ENCODE measurements around the gene NXF1.
"Not testable (repeated sequence)": the region's sequence is repeated elsewhere in the genome, so short reads cannot be mapped to it uniquely, and the experiment has no call there.

DNA sequence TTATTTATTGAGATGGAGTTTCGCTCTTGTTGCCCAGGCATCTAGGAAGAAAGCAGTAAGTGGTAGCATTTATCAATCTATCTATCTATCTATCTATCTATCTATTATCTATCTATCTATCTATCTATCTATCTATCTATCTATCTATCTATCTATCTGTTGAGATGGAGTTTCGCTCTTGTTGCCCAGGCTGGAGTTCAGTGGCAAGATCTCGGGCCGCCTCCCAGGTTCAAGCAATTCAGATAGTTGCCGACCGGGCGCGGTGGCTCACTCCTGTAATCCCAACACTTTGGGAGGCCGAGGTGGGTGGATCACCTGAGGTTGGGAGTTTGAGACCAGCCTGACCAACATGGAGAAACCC, 44.4 kb downstream of the NXF1 start:
- TF ChIP-seq ZNF296 (CRISPR knock-in tag; conservative IDR thresholded peaks at IDR 0.05); FOXM1 (CRISPR knock-in tag; IDR thresholded peaks at IDR 0.05); CEBPG (CRISPR knock-in tag; IDR thresholded peaks at IDR 0.05); PHB2 (IDR thresholded peaks at IDR 0.05; ENCODE audit: partially characterized antibody); GABPB1 (CRISPR knock-in tag; IDR thresholded peaks at IDR 0.05); YY1 (IDR thresholded peaks at IDR 0.05; ENCODE audit: insufficient read depth, insufficient replicate concordance, low read depth, low read length); ZNF251 (CRISPR knock-in tag; IDR thresholded peaks at IDR 0.05); ARID2 (CRISPR knock-in tag; IDR thresholded peaks at IDR 0.05; ENCODE audit: borderline replicate concordance); CBX5 (CRISPR knock-in tag; IDR thresholded peaks at IDR 0.05; ENCODE audit: borderline replicate concordance): not testable (repeated sequence)
- TF ChIP-seq, protein P1, sequence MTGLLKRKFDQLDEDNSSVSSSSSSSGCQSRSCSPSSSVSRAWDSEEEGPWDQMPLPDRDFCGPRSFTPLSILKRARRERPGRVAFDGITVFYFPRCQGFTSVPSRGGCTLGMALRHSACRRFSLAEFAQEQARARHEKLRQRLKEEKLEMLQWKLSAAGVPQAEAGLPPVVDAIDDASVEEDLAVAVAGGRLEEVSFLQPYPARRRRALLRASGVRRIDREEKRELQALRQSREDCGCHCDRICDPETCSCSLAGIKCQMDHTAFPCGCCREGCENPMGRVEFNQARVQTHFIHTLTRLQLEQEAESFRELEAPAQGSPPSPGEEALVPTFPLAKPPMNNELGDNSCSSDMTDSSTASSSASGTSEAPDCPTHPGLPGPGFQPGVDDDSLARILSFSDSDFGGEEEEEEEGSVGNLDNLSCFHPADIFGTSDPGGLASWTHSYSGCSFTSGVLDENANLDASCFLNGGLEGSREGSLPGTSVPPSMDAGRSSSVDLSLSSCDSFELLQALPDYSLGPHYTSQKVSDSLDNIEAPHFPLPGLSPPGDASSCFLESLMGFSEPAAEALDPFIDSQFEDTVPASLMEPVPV (CRISPR knock-in tag; IDR thresholded peaks at IDR 0.05), result not testable (repeated sequence)
- TF ChIP-seq, protein P2, sequence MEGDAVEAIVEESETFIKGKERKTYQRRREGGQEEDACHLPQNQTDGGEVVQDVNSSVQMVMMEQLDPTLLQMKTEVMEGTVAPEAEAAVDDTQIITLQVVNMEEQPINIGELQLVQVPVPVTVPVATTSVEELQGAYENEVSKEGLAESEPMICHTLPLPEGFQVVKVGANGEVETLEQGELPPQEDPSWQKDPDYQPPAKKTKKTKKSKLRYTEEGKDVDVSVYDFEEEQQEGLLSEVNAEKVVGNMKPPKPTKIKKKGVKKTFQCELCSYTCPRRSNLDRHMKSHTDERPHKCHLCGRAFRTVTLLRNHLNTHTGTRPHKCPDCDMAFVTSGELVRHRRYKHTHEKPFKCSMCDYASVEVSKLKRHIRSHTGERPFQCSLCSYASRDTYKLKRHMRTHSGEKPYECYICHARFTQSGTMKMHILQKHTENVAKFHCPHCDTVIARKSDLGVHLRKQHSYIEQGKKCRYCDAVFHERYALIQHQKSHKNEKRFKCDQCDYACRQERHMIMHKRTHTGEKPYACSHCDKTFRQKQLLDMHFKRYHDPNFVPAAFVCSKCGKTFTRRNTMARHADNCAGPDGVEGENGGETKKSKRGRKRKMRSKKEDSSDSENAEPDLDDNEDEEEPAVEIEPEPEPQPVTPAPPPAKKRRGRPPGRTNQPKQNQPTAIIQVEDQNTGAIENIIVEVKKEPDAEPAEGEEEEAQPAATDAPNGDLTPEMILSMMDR (CRISPR knock-in tag; IDR thresholded peaks at IDR 0.05), result not testable (repeated sequence)
- TF ChIP-seq, protein P3, sequence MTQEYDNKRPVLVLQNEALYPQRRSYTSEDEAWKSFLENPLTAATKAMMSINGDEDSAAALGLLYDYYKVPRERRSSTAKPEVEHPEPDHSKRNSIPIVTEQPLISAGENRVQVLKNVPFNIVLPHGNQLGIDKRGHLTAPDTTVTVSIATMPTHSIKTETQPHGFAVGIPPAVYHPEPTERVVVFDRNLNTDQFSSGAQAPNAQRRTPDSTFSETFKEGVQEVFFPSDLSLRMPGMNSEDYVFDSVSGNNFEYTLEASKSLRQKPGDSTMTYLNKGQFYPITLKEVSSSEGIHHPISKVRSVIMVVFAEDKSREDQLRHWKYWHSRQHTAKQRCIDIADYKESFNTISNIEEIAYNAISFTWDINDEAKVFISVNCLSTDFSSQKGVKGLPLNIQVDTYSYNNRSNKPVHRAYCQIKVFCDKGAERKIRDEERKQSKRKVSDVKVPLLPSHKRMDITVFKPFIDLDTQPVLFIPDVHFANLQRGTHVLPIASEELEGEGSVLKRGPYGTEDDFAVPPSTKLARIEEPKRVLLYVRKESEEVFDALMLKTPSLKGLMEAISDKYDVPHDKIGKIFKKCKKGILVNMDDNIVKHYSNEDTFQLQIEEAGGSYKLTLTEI (CRISPR knock-in tag; conservative IDR thresholded peaks at IDR 0.05), result not testable (repeated sequence)
- TF ChIP-seq, protein P4, sequence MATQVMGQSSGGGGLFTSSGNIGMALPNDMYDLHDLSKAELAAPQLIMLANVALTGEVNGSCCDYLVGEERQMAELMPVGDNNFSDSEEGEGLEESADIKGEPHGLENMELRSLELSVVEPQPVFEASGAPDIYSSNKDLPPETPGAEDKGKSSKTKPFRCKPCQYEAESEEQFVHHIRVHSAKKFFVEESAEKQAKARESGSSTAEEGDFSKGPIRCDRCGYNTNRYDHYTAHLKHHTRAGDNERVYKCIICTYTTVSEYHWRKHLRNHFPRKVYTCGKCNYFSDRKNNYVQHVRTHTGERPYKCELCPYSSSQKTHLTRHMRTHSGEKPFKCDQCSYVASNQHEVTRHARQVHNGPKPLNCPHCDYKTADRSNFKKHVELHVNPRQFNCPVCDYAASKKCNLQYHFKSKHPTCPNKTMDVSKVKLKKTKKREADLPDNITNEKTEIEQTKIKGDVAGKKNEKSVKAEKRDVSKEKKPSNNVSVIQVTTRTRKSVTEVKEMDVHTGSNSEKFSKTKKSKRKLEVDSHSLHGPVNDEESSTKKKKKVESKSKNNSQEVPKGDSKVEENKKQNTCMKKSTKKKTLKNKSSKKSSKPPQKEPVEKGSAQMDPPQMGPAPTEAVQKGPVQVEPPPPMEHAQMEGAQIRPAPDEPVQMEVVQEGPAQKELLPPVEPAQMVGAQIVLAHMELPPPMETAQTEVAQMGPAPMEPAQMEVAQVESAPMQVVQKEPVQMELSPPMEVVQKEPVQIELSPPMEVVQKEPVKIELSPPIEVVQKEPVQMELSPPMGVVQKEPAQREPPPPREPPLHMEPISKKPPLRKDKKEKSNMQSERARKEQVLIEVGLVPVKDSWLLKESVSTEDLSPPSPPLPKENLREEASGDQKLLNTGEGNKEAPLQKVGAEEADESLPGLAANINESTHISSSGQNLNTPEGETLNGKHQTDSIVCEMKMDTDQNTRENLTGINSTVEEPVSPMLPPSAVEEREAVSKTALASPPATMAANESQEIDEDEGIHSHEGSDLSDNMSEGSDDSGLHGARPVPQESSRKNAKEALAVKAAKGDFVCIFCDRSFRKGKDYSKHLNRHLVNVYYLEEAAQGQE (IDR thresholded peaks at IDR 0.05; ENCODE audit: borderline replicate concordance in 1 of 2, low read depth in 1 of 2, low read length in 2 of 2), result not testable (repeated sequence)
